ENCODE results near the gene PTOV1. TPM values are rescaled to one million over a fixed set of nuclear protein-coding genes. Genes with fewer than 3 reads are reported as not detected.

The PTOV1 gene
- total and polyA plus RNA-seq, 2 of the 8 experiments (the other 6 are each of a cell fraction or from before 2014, with no cell fraction given), result 147 to 251 TPM

- Histone ChIP-seq H2BK12ac (ENCODE audit: low read depth, low read length) (no peak overlapping the region), H3K4me3 (ENCODE audit: extremely low read depth in 1 of 4, insufficient read depth in 2 of 4, low read depth in 3 of 4, low read length in 4 of 4) (no peak overlapping the region), H3K18ac (ENCODE audit: extremely low read depth, low read length) (no peak overlapping the region), H2BK20ac (ENCODE audit: low read length) (no peak overlapping the region), H2AK5ac (ENCODE audit: low read depth, low read length) (no peak overlapping the region), H3K79me1 (ENCODE audit: low read depth, low read length) (peaks cover 12% of the 10 kb centered on the region), H3K36me3 (ENCODE audit: control insufficient read depth in 2 of 4, insufficient read depth in 4 of 4, low read length in 3 of 4) (peaks cover 34 to 74% (median 58%) of the 10 kb centered on the region in 4 experiments), H3K27ac (ENCODE audit: low read depth, low read length) (no peak overlapping the region), H4K8ac (ENCODE audit: extremely low read depth, insufficient read depth, low read length) (peak overlapping the region; percentile 18; the same call in 1 of the 2 replicates), H3K23me2 (ENCODE audit: low read depth, low read length) (no peaks in the 10 kb centered on the region; the same call in 1 of the 2 replicates), H4K20me1 (replicated peaks in 1 of 2; ENCODE audit: control insufficient read depth in 1 of 2, insufficient read depth in 2 of 2, low read length in 2 of 2) (peaks cover 34 to 47% of the 10 kb centered on the region in 2 experiments), H2BK15ac (ENCODE audit: low read length) (no peak overlapping the region), H2BK5ac (ENCODE audit: low read depth, low read length) (peak overlapping the region; percentile 44; the same call in 1 of the 2 replicates), H4K91ac (replicated peaks; ENCODE audit: insufficient read length, low read length) (no peak overlapping the region), H3K4me2 (ENCODE audit: insufficient read depth in 1 of 2, low read depth in 2 of 2, low read length in 2 of 2) (no peak overlapping the region), H3K56ac (replicated peaks; ENCODE audit: insufficient read length, low read depth, low read length) (no peak overlapping the region), H3K27me3 (replicated peaks in 1 of 4; ENCODE audit: control insufficient read depth in 3 of 4, extremely low read depth in 1 of 4, insufficient read depth in 3 of 4, low read length in 3 of 4) (no peaks in the 10 kb centered on the region), H3K23ac (ENCODE audit: insufficient read length) (no peak overlapping the region), H3K9me3 (ENCODE audit: insufficient read depth in 2 of 2, low read depth in 1 of 2, low read length in 1 of 2) (no peaks in the 10 kb centered on the region), H3K79me2 (ENCODE audit: control insufficient read depth in 1 of 2, insufficient read depth in 2 of 2, low read length in 2 of 2) (peaks cover 0 to 20% of the 10 kb centered on the region in 2 experiments; a peak in 2 of 4 replicates), H3K14ac (ENCODE audit: insufficient read length) (no peak overlapping the region), H2AFZ (ENCODE audit: low read length) (no peak overlapping the region), H2BK120ac (replicated peaks; ENCODE audit: low read depth, low read length) (no peak overlapping the region), H3K9ac (replicated peaks in 1 of 4; ENCODE audit: extremely low read depth in 1 of 4, low read depth in 3 of 4, low read length in 3 of 4) (no peak overlapping the region), H4K5ac (ENCODE audit: insufficient read length, low read depth, low read length) (no peak overlapping the region), H3K4me1 (replicated peaks in 1 of 4; ENCODE audit: control insufficient read depth in 3 of 4, insufficient read depth in 4 of 4, low read length in 3 of 4) (peaks cover 0 to 10% (median 3%) of the 10 kb centered on the region in 4 experiments; a peak in 5 of 7 replicates), H3K4ac (replicated peaks; ENCODE audit: insufficient read length, low read depth, low read length) (no peak overlapping the region)
- 80% methylated on average over 13 of the region's 13 CpGs; no CpG with 5 or more reads in 1 of the 2 experiments for WGBS, 2 experiments (ENCODE audit: extremely low coverage in 1 of 2, insufficient coverage in 1 of 2, insufficient read length in 1 of 2, insufficient replicate concordance in 2 of 2, low coverage in 1 of 2, low lambda C conversion rate in 2 of 2, missing lambda C conversion rate in 1 of 2)
- CTCF ChIA-PET (ENCODE audit: partially characterized antibody), result interaction anchor here (0.9 to 1.0 kb wide), 3 partner anchors 14 to 60 kb away, joined by 3 to 4 read pairs (median 3); no protein-coding TSS in a partner anchor
- DNase-seq (ENCODE audit: low read depth in 1 of 2, low spot score in 2 of 2) (peak in 1 of 2 experiments; percentile 63), FAIRE-seq (no peak)
- POLR2A ChIA-PET (ENCODE audit: partially characterized antibody), result interaction anchor here (0.9 to 12.4 kb wide), 12 partner anchors 7 to 171 kb away, joined by 3 to 247 read pairs (median 4); partner anchors contain the start of genes ADM5, AKT1S1, MED25 and PTOV1
- no peak for TF ChIP-seq BACH1 (IDR thresholded peaks at IDR 0.05; ENCODE audit: low read length)
- no peak for TF ChIP-seq GABPA (IDR thresholded peaks at IDR 0.05; ENCODE audit: borderline replicate concordance, insufficient read depth, low read length)
- no peak for TF ChIP-seq MAX (IDR thresholded peaks at IDR 0.05)
- TF ChIP-seq SP4 (IDR thresholded peaks at IDR 0.05; ENCODE audit: low read length), result peak; percentile 46; the same call in 1 of the 2 replicates
- TF ChIP-seq SRF (IDR thresholded peaks at IDR 0.05; ENCODE audit: low read depth, low read length), result no peak
- TF ChIP-seq SP2 (IDR thresholded peaks at IDR 0.05; ENCODE audit: low read length), result no peak
- TF ChIP-seq SUZ12 (IDR thresholded peaks at IDR 0.05; ENCODE audit: low read length), result no peak
- no peak for TF ChIP-seq TAF1 (IDR thresholded peaks at IDR 0.05; ENCODE audit: low read depth, low read length)
- TF ChIP-seq RBBP5 (IDR thresholded peaks at IDR 0.05; ENCODE audit: borderline replicate concordance, low read depth, low read length), result no peak
- no peak for TF ChIP-seq RFX5 (IDR thresholded peaks at IDR 0.05; ENCODE audit: borderline replicate concordance, low read depth, low read length)
- TF ChIP-seq SIX5 (IDR thresholded peaks at IDR 0.05; ENCODE audit: low read depth, low read length), result no peak
- peak in 1 of 2 experiments; percentile 37; a peak in 1 of 3 replicates for TF ChIP-seq POLR2A (IDR thresholded peaks at IDR 0.05; ENCODE audit: control extremely low read depth in 1 of 2, low read depth in 2 of 2, low read length in 2 of 2)
- no peak for TF ChIP-seq CBX8 (IDR thresholded peaks at IDR 0.05; ENCODE audit: borderline replicate concordance, low read depth, low read length)
- no peak for TF ChIP-seq SP1 (IDR thresholded peaks at IDR 0.05; ENCODE audit: low read depth, low read length)
- peak; percentile 70; the same call in 1 of the 2 replicates for TF ChIP-seq POLR2AphosphoS5 (IDR thresholded peaks at IDR 0.05; ENCODE audit: low read depth, low read length)
These were observed 10.1 kb downstream of the PTOV1 start for GRCh38 chr19:49861107-49861506.

Data from H1 (cell line).